Panc1 (cell line): Measurements from ENCODE around the gene CRLF1. TPM values are rescaled to one million over a fixed set of nuclear protein-coding genes. Genes with fewer than 3 reads are reported as not detected.

ENCODE experiments used
- ATAC-seq: fragments of 200-7000 bp; cut with Tn5 transposase; 2 replicates; pipeline ENCODE4 v1.9.1; 2020; ENCODE audit warnings: mild to moderate bottlenecking, moderate library complexity
- BruUV-seq: library from RNA; stranded (reverse); fragments of 400-500 nt; replicated peaks from 2 replicates; lab custom pipeline; 2021; lab: Mats Ljungman, UMichigan
- CTCF ChIA-PET: fragments of 300-600 bp; sonication (Branson Sonifier 250); formaldehyde crosslinking; loops from one replicate; lab custom pipeline; 2022; ENCODE audit warnings: antibody characterized with exemption; lab: Charles Lee
- POLR2A ChIA-PET: fragments of 300-600 bp; sonication (Branson Sonifier 250); formaldehyde crosslinking; loops from one replicate; lab custom pipeline; 2022; ENCODE audit warnings: antibody characterized with exemption; lab: Charles Lee
- DNase-seq: peaks from one replicate; pipeline ENCODE4 v3.0.0-alpha.2; 2010; ENCODE audit warnings: low read depth, low spot score
- H3K27ac ChIP-seq: 2 replicates; pipeline ENCODE4 v1.5.1; 2011; ENCODE audit warnings: mild to moderate bottlenecking, low read length, inconsistent platforms
- H3K27me3 ChIP-seq: fragments of 200-500 bp; sonication (Bioruptor generic); 2 replicates; pipeline ENCODE4 v1.6.0; 2014; ENCODE audit warnings: low read length, inconsistent platforms; ENCODE audit not compliant: control insufficient read depth, insufficient read depth
- H3K36me3 ChIP-seq: fragments of 200-500 bp; sonication (Bioruptor generic); 2 replicates; pipeline ENCODE4 v1.5.1; 2014; ENCODE audit warnings: inconsistent platforms, mild to moderate bottlenecking, low read length, moderate library complexity; ENCODE audit not compliant: control insufficient read depth, insufficient read depth
- H3K4me1 ChIP-seq: 2 replicates; pipeline ENCODE4 v1.5.1; 2011; ENCODE audit warnings: inconsistent platforms, mild to moderate bottlenecking, low read length, moderate library complexity; ENCODE audit not compliant: control insufficient read depth, insufficient read depth
- H3K4me3 ChIP-seq, 2 experiments: 2 replicates each; pipeline ENCODE4 v1.5.1; 2011 to 2012; ENCODE audit warnings: low read depth in 2 of 2, low read length in 2 of 2, mild to moderate bottlenecking in 2 of 2, inconsistent platforms in 1 of 2, moderate library complexity in 1 of 2
- H3K9me3 ChIP-seq: fragments of 200-500 bp; sonication (Bioruptor generic); 2 replicates; pipeline ENCODE4 v1.5.1; 2014; ENCODE audit warnings: low read depth, mild to moderate bottlenecking, inconsistent platforms, low read length, moderate library complexity; ENCODE audit not compliant: control insufficient read depth, insufficient read depth
- POLR2AphosphoS5 ChIP-seq: IDR thresholded peaks from 2 replicates; pipeline ENCODE4 v1.6.1; 2012; ENCODE audit warnings: mild to moderate bottlenecking, low read depth, low read length, moderate library complexity
- SIN3A ChIP-seq: IDR thresholded peaks from 2 replicates; pipeline ENCODE4 v1.6.1; 2012; ENCODE audit warnings: low read depth, mild to moderate bottlenecking, low read length, moderate library complexity, borderline replicate concordance; ENCODE audit not compliant: insufficient read depth
- TCF7L2 ChIP-seq: IDR thresholded peaks from 2 replicates; pipeline ENCODE4 v1.6.1; 2011; ENCODE audit warnings: mild to moderate bottlenecking, low read depth, low read length, inconsistent platforms
- in situ Hi-C: cut with HindIII; loops from 2 replicates; pipeline ENCODE4 v1.10.0; 2016; ENCODE audit warnings: low sequenced_read_pairs, low pct_unique_long_range_greater_than_20kb
- intact Hi-C: fragments of 100-400 bp; cut with micrococcal nuclease; formaldehyde crosslinking; loops from one replicate; pipeline ENCODE4 v1.10.0; 2022; ENCODE audit not compliant: unreplicated experiment
- total RNA-seq: library from RNA; stranded (reverse); gene quantifications from one replicate; pipeline ENCODE4 v1.2.1, GENCODE V29; 2021; ENCODE audit not compliant: unreplicated experiment
- TF ChIP-seq, protein P1 (sequence below): fragments of 450-650 bp; IDR thresholded peaks from 2 replicates; pipeline ENCODE4 v1.5.1; 2017; ENCODE audit warnings: mild to moderate bottlenecking
- TF ChIP-seq, protein P2 (sequence below), 2 experiments: IDR thresholded peaks; 2 replicates each; pipeline ENCODE4 v1.6.1; 2011 to 2012; ENCODE audit warnings: low read depth in 2 of 2, control low read depth in 1 of 2, low read length in 1 of 2, mild to moderate bottlenecking in 1 of 2, moderate library complexity in 1 of 2; ENCODE audit not compliant: insufficient read depth in 1 of 2

CRLF1 gene
- total RNA-seq, 1 experiment from 2014 or later, result 3.5 TPM

DNA sequence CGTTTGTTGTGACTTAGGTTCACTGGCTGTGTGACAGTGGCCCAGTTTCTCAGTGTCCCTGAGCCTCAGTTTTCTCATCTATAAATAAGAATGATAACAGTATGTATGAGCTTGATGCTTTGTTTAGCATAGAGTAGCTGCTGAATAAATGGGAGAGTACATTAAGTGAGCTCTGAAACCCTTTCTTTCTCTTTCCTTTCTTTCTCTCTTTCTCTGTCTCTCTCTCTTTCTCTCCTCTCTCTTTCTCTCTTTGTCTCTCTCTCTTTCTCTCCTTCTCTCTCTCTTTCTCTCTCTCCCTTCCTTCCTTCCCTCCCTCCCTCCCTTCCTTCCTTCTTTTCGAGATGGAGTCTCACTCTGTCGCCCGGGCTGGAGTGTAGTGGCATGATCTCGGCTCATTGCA is 46.9 kb downstream of the CRLF1 start:
- intact Hi-C loops (no loop called here), in situ Hi-C loops (no loop called here)
- H3K4me3 ChIP-seq, result no peak overlapping the region
- ATAC-seq (no peak), DNase-seq (no peak)
- TF ChIP-seq, protein P1, sequence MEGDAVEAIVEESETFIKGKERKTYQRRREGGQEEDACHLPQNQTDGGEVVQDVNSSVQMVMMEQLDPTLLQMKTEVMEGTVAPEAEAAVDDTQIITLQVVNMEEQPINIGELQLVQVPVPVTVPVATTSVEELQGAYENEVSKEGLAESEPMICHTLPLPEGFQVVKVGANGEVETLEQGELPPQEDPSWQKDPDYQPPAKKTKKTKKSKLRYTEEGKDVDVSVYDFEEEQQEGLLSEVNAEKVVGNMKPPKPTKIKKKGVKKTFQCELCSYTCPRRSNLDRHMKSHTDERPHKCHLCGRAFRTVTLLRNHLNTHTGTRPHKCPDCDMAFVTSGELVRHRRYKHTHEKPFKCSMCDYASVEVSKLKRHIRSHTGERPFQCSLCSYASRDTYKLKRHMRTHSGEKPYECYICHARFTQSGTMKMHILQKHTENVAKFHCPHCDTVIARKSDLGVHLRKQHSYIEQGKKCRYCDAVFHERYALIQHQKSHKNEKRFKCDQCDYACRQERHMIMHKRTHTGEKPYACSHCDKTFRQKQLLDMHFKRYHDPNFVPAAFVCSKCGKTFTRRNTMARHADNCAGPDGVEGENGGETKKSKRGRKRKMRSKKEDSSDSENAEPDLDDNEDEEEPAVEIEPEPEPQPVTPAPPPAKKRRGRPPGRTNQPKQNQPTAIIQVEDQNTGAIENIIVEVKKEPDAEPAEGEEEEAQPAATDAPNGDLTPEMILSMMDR, result no peak
- TF ChIP-seq POLR2AphosphoS5 (no peak), SIN3A (no peak), TCF7L2 (no peak)
- TF ChIP-seq, protein P2, sequence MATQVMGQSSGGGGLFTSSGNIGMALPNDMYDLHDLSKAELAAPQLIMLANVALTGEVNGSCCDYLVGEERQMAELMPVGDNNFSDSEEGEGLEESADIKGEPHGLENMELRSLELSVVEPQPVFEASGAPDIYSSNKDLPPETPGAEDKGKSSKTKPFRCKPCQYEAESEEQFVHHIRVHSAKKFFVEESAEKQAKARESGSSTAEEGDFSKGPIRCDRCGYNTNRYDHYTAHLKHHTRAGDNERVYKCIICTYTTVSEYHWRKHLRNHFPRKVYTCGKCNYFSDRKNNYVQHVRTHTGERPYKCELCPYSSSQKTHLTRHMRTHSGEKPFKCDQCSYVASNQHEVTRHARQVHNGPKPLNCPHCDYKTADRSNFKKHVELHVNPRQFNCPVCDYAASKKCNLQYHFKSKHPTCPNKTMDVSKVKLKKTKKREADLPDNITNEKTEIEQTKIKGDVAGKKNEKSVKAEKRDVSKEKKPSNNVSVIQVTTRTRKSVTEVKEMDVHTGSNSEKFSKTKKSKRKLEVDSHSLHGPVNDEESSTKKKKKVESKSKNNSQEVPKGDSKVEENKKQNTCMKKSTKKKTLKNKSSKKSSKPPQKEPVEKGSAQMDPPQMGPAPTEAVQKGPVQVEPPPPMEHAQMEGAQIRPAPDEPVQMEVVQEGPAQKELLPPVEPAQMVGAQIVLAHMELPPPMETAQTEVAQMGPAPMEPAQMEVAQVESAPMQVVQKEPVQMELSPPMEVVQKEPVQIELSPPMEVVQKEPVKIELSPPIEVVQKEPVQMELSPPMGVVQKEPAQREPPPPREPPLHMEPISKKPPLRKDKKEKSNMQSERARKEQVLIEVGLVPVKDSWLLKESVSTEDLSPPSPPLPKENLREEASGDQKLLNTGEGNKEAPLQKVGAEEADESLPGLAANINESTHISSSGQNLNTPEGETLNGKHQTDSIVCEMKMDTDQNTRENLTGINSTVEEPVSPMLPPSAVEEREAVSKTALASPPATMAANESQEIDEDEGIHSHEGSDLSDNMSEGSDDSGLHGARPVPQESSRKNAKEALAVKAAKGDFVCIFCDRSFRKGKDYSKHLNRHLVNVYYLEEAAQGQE (IDR thresholded peaks at IDR 0.05; ENCODE audit: insufficient read depth in 1 of 2, low read depth in 2 of 2, low read length in 1 of 2), result no peak
- 0 out of 2 replicates have a peak overlapping the region, but pooled peaks have one; percentile 2 for H3K27ac ChIP-seq
- BruUV-seq, result no TSS peak
- ChIA-PET CTCF (interaction anchor here (0.5 kb wide), 1 partner anchor 268 kb away, joined by 3 read pairs; no protein-coding TSS in a partner anchor), POLR2A (no interaction called here)
- H3K36me3 ChIP-seq, result peaks cover 5% of the 10 kb centered on the region; the same call in 1 of the 2 replicates
- no peaks in the 10 kb centered on the region for H3K9me3 ChIP-seq
- 0 out of 2 replicates have a peak, but pooled peaks cover 5% of the 10 kb centered on the region for H3K4me1 ChIP-seq
- H3K27me3 ChIP-seq, result no peaks in the 10 kb centered on the region

DNA sequence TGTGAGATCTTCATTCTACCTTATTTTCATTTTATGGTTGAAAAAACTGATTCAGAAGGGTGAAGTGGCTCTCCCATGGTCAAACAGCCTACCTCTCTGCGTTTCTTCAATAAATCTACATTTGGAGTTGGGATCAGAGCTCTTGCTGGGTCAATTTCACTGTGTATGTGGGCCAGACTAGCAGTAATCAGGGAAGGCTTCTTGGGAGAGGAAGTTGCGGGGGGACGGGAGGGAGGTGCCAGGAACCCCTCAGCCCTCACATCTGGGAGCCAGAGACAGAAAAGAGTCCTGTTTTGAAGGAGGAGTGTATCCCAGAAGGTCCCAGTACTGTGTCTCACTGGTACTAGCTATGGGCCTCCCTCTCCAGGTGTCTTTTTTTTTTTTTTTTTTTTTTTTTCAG is 48.0 kb downstream of the CRLF1 start:
- BruUV-seq, result no TSS peak
- peaks cover 5% of the 10 kb centered on the region; the same call in 1 of the 2 replicates for H3K36me3 ChIP-seq
- H3K27ac ChIP-seq, result peak overlapping the region; percentile 96
- no peaks in the 10 kb centered on the region for H3K27me3 ChIP-seq
- 0 out of 2 replicates have a peak, but pooled peaks cover 5% of the 10 kb centered on the region for H3K4me1 ChIP-seq
- ChIA-PET CTCF (interaction anchor here (0.6 to 0.7 kb wide), 2 partner anchors 213 to 450 kb away, joined by 4 to 5 read pairs; no protein-coding TSS in a partner anchor), POLR2A (interaction anchor here (0.6 kb wide), 1 partner anchor 14 kb away, joined by 3 read pairs; no protein-coding TSS in a partner anchor)
- TF ChIP-seq, protein P1, result no peak
- TF ChIP-seq, protein P2 (IDR thresholded peaks at IDR 0.05; ENCODE audit: insufficient read depth in 1 of 2, low read depth in 2 of 2, low read length in 1 of 2), result no peak
- TF ChIP-seq SIN3A (no peak), POLR2AphosphoS5 (no peak), TCF7L2 (no peak)
- no peaks in the 10 kb centered on the region for H3K9me3 ChIP-seq
- in situ Hi-C loops, result no loop called here
- no peak for DNase-seq
- intact Hi-C loops, result no loop called here
- peak overlapping the region; percentile 89 to 94 for H3K4me3 ChIP-seq
- no peak for ATAC-seq
